ENCODE results near the gene ADISSP. TPM values are rescaled to one million over a fixed set of nuclear protein-coding genes. Genes with fewer than 3 reads are reported as not detected.
A peak's percentile ranks its signal among the peaks of the same experiment; 100 is the strongest.

ADISSP gene
- total RNA-seq, 6 experiments from 2014 or later, result 86.0 to 105 (median 89.9) TPM

GRCh38 chr20:3797592-3798372 lies 30.2 kb upstream of the ADISSP start:
- Mint-ChIP-seq H3K9me3 (no peaks in the 10 kb centered on the region), H3K27me3 (ENCODE audit: insufficient read depth) (peaks cover 6% of the 10 kb centered on the region), H3K27ac (peak overlapping the region; percentile 83), H3K4me3 (peak overlapping the region; percentile 93), H3K4me1 (ENCODE audit: low read depth) (peaks cover 47% of the 10 kb centered on the region), H3K36me3 (ENCODE audit: low read depth) (peaks cover 27% of the 10 kb centered on the region)
- no peak for TF ChIP-seq CTCF (IDR thresholded peaks at IDR 0.05)
- no peak for DNase-seq

- Mint-ChIP-seq H3K27ac (peak overlapping the region; percentile 83), H3K4me1 (ENCODE audit: low read depth) (peaks cover 42% of the 10 kb centered on the region), H3K9me3 (no peaks in the 10 kb centered on the region), H3K36me3 (ENCODE audit: low read depth) (peaks cover 21% of the 10 kb centered on the region), H3K4me3 (peak overlapping the region; percentile 93), H3K27me3 (ENCODE audit: insufficient read depth) (peaks cover 4% of the 10 kb centered on the region)
- DNase-seq, result no peak
- TF ChIP-seq CTCF (IDR thresholded peaks at IDR 0.05), result no peak
These were observed 29.6 kb upstream of the ADISSP start for GRCh38 chr20:3797226-3797545.

GRCh38 chr20:3796477-3797225 lies 29.1 kb upstream of the ADISSP start:
- peak overlapping the region; percentile 93 for H3K4me3 Mint-ChIP-seq
- peak overlapping the region; percentile 83 for H3K27ac Mint-ChIP-seq
- peaks cover 42% of the 10 kb centered on the region for H3K4me1 Mint-ChIP-seq (ENCODE audit: low read depth)
- DNase-seq, result no peak
- peaks cover 21% of the 10 kb centered on the region for H3K36me3 Mint-ChIP-seq (ENCODE audit: low read depth)
- peaks cover 4% of the 10 kb centered on the region for H3K27me3 Mint-ChIP-seq (ENCODE audit: insufficient read depth)
- H3K9me3 Mint-ChIP-seq, result no peaks in the 10 kb centered on the region
- no peak for TF ChIP-seq CTCF (IDR thresholded peaks at IDR 0.05)

- peak within 1 kb of the TSS; percentile 97 for H3K27ac Mint-ChIP-seq
- peak; percentile 91 for DNase-seq
- no peaks in the 10 kb centered on the region for H3K9me3 Mint-ChIP-seq
- TF ChIP-seq CTCF (IDR thresholded peaks at IDR 0.05), result peak; percentile 74
- H3K4me1 Mint-ChIP-seq (ENCODE audit: low read depth), result peaks cover 42% of the 10 kb centered on the region
- H3K36me3 Mint-ChIP-seq (ENCODE audit: low read depth), result peaks cover 21% of the 10 kb centered on the region
- H3K27me3 Mint-ChIP-seq (ENCODE audit: insufficient read depth), result peaks cover 4% of the 10 kb centered on the region
- peak within 1 kb of the TSS; percentile 93 for H3K4me3 Mint-ChIP-seq
These were observed 28.2 kb upstream of the ADISSP start, which contains the start of gene CDC25B for GRCh38 chr20:3795511-3796468. Gene CDC25B (plus strand): TSS chr20:3796310. CDS start chr20:3796532, 222 bp downstream.
